Fibroblast of skin of back (primary cell): ENCODE data around the gene CDKN2B-AS1.

Source experiments
- DNase-seq: peaks from one replicate; pipeline ENCODE4 v3.0.0-alpha.2; 2013

CDKN2B-AS1 gene

GRCh38 chr9:22159586-22159985 lies 165.0 kb downstream of the CDKN2B-AS1 start:
- no peak for DNase-seq

GRCh38 chr9:22160221-22160620 lies 165.6 kb downstream of the CDKN2B-AS1 start:
- no peak for DNase-seq

- no peak for DNase-seq
Measured at GRCh38 chr9:22165144-22165543, 170.6 kb downstream of the CDKN2B-AS1 start.

GRCh38 chr9:22169243-22169642 lies 174.7 kb downstream of the CDKN2B-AS1 start:
- DNase-seq: peak; percentile 75

- DNase-seq: peak; percentile 73
Measured at GRCh38 chr9:22169727-22170503, 175.3 kb downstream of the CDKN2B-AS1 start.
